Common myeloid progenitor, CD34-positive (primary cell): ENCODE measurements around the gene S100A1.
"Not testable (repeated sequence)": the region's sequence is repeated elsewhere in the genome, so short reads cannot be mapped to it uniquely, and the experiment has no call there.

Experiments used
- CTCF ChIA-PET: fragments of 350-600 bp; sonication (Branson Sonifier 250); formaldehyde crosslinking; loops from one replicate; lab custom pipeline; 2021; ENCODE audit warnings: antibody characterized with exemption; lab: Charles Lee
- POLR2A ChIA-PET: fragments of 350-600 bp; sonication (Branson Sonifier 250); formaldehyde crosslinking; loops from one replicate; lab custom pipeline; 2021; ENCODE audit warnings: antibody characterized with exemption; lab: Charles Lee
- DNase-seq, 3 donors: peaks; one replicate each; pipeline versions ENCODE4 v3.0.0 to v3.0.0-alpha.2; 2013
- H3K27ac ChIP-seq, 2 experiments: 1 replicate in 1 of 2; 2 replicates in 1 of 2; pipeline ENCODE4 v1.7.0; 2013; ENCODE audit warnings: inconsistent platforms in 2 of 2, low read length in 2 of 2, mild to moderate bottlenecking in 2 of 2, low read depth in 1 of 2, moderate library complexity in 1 of 2; ENCODE audit not compliant: severe bottlenecking in 2 of 2, insufficient read depth in 1 of 2, poor library complexity in 1 of 2
- H3K27me3 ChIP-seq, 5 experiments: replicated peaks in 2 of 5; 1 replicate in 3 of 5; 2 replicates in 2 of 5; pipeline versions ENCODE4 v1.6.1 to v1.7.0; 2013; ENCODE audit warnings: low read length in 4 of 5, mild to moderate bottlenecking in 2 of 5, moderate library complexity in 2 of 5, inconsistent platforms in 1 of 5; ENCODE audit not compliant: insufficient read depth in 5 of 5, control insufficient read depth in 4 of 5
- H3K36me3 ChIP-seq, 4 experiments: 1 replicate in 2 of 4; 2 replicates in 2 of 4; pipeline versions ENCODE4 v1.6.1 to v1.7.0; 2013; ENCODE audit warnings: low read length in 3 of 4, control low read depth in 1 of 4, mild to moderate bottlenecking in 1 of 4; ENCODE audit not compliant: control insufficient read depth in 4 of 4, insufficient read depth in 4 of 4
- H3K4me1 ChIP-seq, 4 experiments: 1 replicate in 3 of 4; 2 replicates in 1 of 4; pipeline versions ENCODE4 v1.6.1 to v1.7.1; 2013; ENCODE audit warnings: low read length in 3 of 4, mild to moderate bottlenecking in 3 of 4, control low read depth in 1 of 4, inconsistent platforms in 1 of 4, moderate library complexity in 1 of 4; ENCODE audit not compliant: control insufficient read depth in 4 of 4, insufficient read depth in 4 of 4; ENCODE audit errors: control extremely low read depth in 1 of 4
- H3K4me3 ChIP-seq, 7 experiments: 1 replicate in 4 of 7; 2 replicates in 3 of 7; pipeline versions ENCODE4 v1.5.1 to v1.7.0; 2013; ENCODE audit warnings: mild to moderate bottlenecking in 7 of 7, low read length in 6 of 7, moderate library complexity in 6 of 7, inconsistent platforms in 2 of 7, low read depth in 2 of 7, control low read depth in 1 of 7; ENCODE audit not compliant: insufficient read depth in 4 of 7, control insufficient read depth in 1 of 7; ENCODE audit errors: extremely low read depth in 1 of 7
- H3K9me3 ChIP-seq, 5 experiments: 1 replicate in 4 of 5; 2 replicates in 1 of 5; pipeline versions ENCODE4 v1.6.1 to v1.7.1; 2013; ENCODE audit warnings: low read length in 4 of 5, mild to moderate bottlenecking in 2 of 5, inconsistent platforms in 1 of 5, low read depth in 1 of 5, moderate library complexity in 1 of 5; ENCODE audit not compliant: control insufficient read depth in 4 of 5, insufficient read depth in 2 of 5; ENCODE audit errors: control extremely low read depth in 1 of 5
- WGBS: methylation state at CpG from one replicate; pipeline ENCODE4 v1.1.5; 2013; ENCODE audit not compliant: insufficient coverage; 5-methylcytosine and 5-hydroxymethylcytosine counted together

Gene S100A1

GRCh38 chr1:153671628-153672353 is 43.6 kb downstream of the S100A1 start:
- DNase-seq, result peak; percentile 61 to 79 (median 75)
- H3K9me3 ChIP-seq, H3K27me3 ChIP-seq, POLR2A ChIA-PET: not testable (repeated sequence)
- peak overlapping the region; percentile 49 to 99 (median 84) for H3K4me3 ChIP-seq
- peak overlapping the region; percentile 42 to 85 for H3K27ac ChIP-seq
- WGBS, result 4% methylated on average over 15 of the region's 28 CpGs
- peaks cover 7 to 31% (median 17%) of the 10 kb centered on the region in 4 experiments for H3K36me3 ChIP-seq
- CTCF ChIA-PET, result interaction anchor here (0.6 to 2.0 kb wide), 10 partner anchors 8 to 574 kb away, joined by 3 to 6 read pairs (median 3); partner anchors contain the start of genes S100A14 and SNAPIN
- peaks cover 4 to 13% (median 10%) of the 10 kb centered on the region in 4 experiments for H3K4me1 ChIP-seq

- Histone ChIP-seq H3K9me3 (no peaks in the 10 kb centered on the region), H3K27ac (no peak overlapping the region), H3K27me3 (peaks cover 0 to 9% (median 5%) of the 10 kb centered on the region in 5 experiments), H3K4me3 (no peak overlapping the region), H3K4me1 (peaks cover 4 to 21% (median 17%) of the 10 kb centered on the region in 4 experiments), H3K36me3 (peaks cover 0 to 13% (median 2%) of the 10 kb centered on the region in 4 experiments)
- no peak for DNase-seq
- CTCF ChIA-PET, result no interaction called here
- POLR2A ChIA-PET, result no interaction called here
- WGBS, result no CpG with 5 or more reads among the region's 2 CpGs
These were observed 45.3 kb downstream of the S100A1 start for GRCh38 chr1:153673511-153673910.

GRCh38 chr1:153677718-153678518 is 49.7 kb downstream of the S100A1 start:
- Histone ChIP-seq H3K36me3 (no peaks in the 10 kb centered on the region), H3K27me3 (peaks cover 5 to 43% (median 24%) of the 10 kb centered on the region in 5 experiments), H3K4me1 (peaks cover 0 to 23% (median 21%) of the 10 kb centered on the region in 4 experiments), H3K9me3 (no peaks in the 10 kb centered on the region), H3K4me3 (peak overlapping the region in 4 of 7 experiments; percentile 43 to 72 (median 64)), H3K27ac (no peak overlapping the region)
- ChIA-PET POLR2A (no interaction called here), CTCF (interaction anchor here (0.6 to 3.6 kb wide), 13 partner anchors 10 to 168 kb away, joined by 3 to 21 read pairs (median 4); partner anchors contain the start of genes INTS3, S100A13 and SLC27A3)
- peak; percentile 49 to 60 (median 59) for DNase-seq
- WGBS, result 2% methylated on average over 20 of the region's 29 CpGs

GRCh38 chr1:153678519-153679336 is 50.5 kb downstream of the S100A1 start, which contains the start of gene NPR1:
Gene NPR1, plus strand, starts transcription at chr1:153678688. Its CDS starts 421 bp downstream, at chr1:153679109.
- H3K36me3 ChIP-seq, result no peaks in the 10 kb centered on the region
- under 1% methylated on average over 71 of the region's 78 CpGs for WGBS
- peak within 1 kb of the TSS; percentile 11 to 72 (median 50) for H3K4me3 ChIP-seq
- no peak within 1 kb of the TSS for H3K27ac ChIP-seq
- CTCF ChIA-PET, result interaction anchor here (0.6 to 3.6 kb wide), 11 partner anchors 9 to 168 kb away, joined by 3 to 21 read pairs (median 4); partner anchors contain the start of genes INTS3 and S100A13
- no peaks in the 10 kb centered on the region for H3K9me3 ChIP-seq
- DNase-seq, result peak in 2 of 3 donors; percentile 39 to 50
- H3K4me1 ChIP-seq, result peaks cover 0 to 23% (median 21%) of the 10 kb centered on the region in 4 experiments
- H3K27me3 ChIP-seq, result peaks cover 5 to 43% (median 24%) of the 10 kb centered on the region in 5 experiments
- POLR2A ChIA-PET, result no interaction called here

GRCh38 chr1:153679337-153680119 is 51.3 kb downstream of the S100A1 start:
- Histone ChIP-seq H3K4me3 (peak overlapping the region; percentile 11 to 72 (median 50)), H3K9me3 (no peaks in the 10 kb centered on the region), H3K4me1 (peaks cover 0 to 23% (median 21%) of the 10 kb centered on the region in 4 experiments), H3K36me3 (no peaks in the 10 kb centered on the region), H3K27ac (no peak overlapping the region), H3K27me3 (peaks cover 5 to 43% (median 24%) of the 10 kb centered on the region in 5 experiments)
- DNase-seq, result peak; percentile 22 to 62 (median 46)
- WGBS, result 3% methylated on average over 60 of the region's 73 CpGs
- POLR2A ChIA-PET, result interaction anchor here (0.9 kb wide), 1 partner anchor 48 kb away, joined by 3 read pairs; no protein-coding TSS in a partner anchor
- CTCF ChIA-PET, result interaction anchor here (1.0 to 2.3 kb wide), 11 partner anchors 8 to 169 kb away, joined by 3 to 5 read pairs (median 3); no protein-coding TSS in a partner anchor
